ENCODE measurements around the gene KDM4D. TPM values are rescaled to one million over a fixed set of nuclear protein-coding genes. Genes with fewer than 3 reads are reported as not detected.

The KDM4D gene
- total RNA-seq (ENCODE audit: low replicate concordance): 0.23 and 0.60 TPM in 2 replicates

DNA sequence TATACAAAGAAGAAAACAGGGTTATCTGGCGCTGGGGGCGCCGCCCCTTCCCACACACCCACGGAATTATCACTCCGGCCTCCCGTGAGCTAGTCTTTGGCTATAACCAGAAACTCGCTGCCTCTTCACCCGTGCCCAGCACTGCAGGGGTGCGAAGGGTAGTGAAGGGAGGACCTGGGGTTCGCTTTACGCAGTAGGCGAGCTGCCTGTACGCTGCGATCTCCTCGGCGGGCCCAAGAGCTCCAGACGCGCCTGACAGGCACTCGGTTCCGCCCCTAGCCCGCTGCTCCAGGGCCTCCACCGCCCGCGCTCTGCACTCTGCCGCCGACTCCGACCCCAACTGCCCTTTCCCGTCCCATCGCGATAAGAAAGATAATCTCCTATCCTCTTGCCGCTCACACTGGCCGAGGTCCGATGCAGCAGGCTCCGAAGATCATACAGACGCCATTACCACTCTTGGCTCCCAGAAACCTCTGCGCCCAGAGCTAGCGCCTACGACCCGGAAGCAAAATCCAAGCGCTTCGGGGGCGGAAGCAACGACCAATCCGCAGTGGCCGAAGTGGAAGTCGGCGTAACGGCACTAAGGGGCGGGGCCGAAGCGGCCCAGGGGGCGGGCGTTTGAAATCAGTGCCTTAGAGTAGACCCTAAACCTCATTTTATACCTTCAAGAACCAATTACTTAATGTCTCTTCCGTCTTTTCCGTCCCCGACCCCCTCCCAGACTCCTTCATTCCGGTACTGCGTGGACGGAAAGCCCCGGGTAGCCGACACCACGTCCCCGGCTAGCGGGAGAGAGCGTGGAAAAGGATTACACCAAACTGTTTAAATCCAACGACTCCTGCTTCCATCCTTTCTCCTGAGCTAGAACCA lies at the start of gene KDM4D, which contains the start of gene CWC15:
KDM4D (plus strand) TSS at position 611 of the 870 bp plus-strand sequence. CDS start 23,664 bp downstream, outside the sequence.
CWC15 (minus strand) TSS at position 458 of the 870 bp plus-strand sequence. CDS start 1,371 bp downstream, outside the sequence.

DNA sequence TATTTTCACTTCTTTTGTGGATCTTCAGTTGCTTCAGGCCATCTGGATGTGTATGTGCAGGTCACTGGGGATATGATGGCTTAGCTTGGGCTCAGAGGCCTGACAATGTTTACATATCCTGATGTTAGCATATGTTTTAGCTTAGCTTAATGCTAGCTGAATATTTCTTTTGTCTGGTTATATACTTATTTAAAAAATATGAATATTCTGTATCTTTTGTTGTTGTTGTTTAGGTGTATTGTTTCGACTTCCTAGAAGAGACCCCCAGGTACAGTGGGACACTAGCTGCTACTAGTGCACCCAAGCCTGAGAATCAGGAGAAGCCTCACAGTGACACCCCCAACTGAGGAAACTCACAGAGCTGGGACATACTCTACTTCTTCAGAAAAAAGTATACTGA lies 51.4 kb downstream of the KDM4D start, which contains the start of gene KDM4E:
KDM4E (plus strand) TSS at position 301 of the 400 bp plus-strand sequence. CDS start 300 bp downstream, outside the sequence.

Other genes with a start within 250 kb of the KDM4D start
- 37.3 and 47.8 TPM in 2 replicates for gene AMOTL1, start 205.4 kb upstream of the KDM4D start, total RNA-seq (ENCODE audit: low replicate concordance)
- 33.0 and 33.2 TPM in 2 replicates for gene CWC15, start 153 bp upstream of the KDM4D start, total RNA-seq (ENCODE audit: low replicate concordance)
- not detected in 2 replicates for gene KDM4E, start 51.5 kb downstream of the KDM4D start, total RNA-seq (ENCODE audit: low replicate concordance)
- gene KDM4F, start 75.7 kb downstream of the KDM4D start, total RNA-seq (ENCODE audit: low replicate concordance): not detected in 2 replicates
- 5.6 and 13.0 TPM in 2 replicates for gene SRSF8, start 93.2 kb downstream of the KDM4D start, total RNA-seq (ENCODE audit: low replicate concordance)
- gene ENDOD1, start 116.1 kb downstream of the KDM4D start, total RNA-seq (ENCODE audit: low replicate concordance): 26.4 and 58.4 TPM in 2 replicates

Data from smooth muscle cell of the coronary artery (primary cell).